Heart left ventricle (tissue), 13 donors: ENCODE results near the gene ADAT1.

ENCODE experiments used
- POLR2A ChIP-seq, 2 donors: fragments of 450-650 bp; IDR thresholded peaks; one replicate each; pipeline ENCODE4 v1.6.1; 2017; ENCODE audit warnings: antibody characterized with exemption in 2 of 2, mild to moderate bottlenecking in 2 of 2, moderate library complexity in 2 of 2
- TF ChIP-seq, protein P1 (sequence below), 12 donors: fragments of 200-600 bp; sonication (generic) in 4 of 12; IDR thresholded peaks; one replicate each; pipeline versions ENCODE4 v1.5.0 to v1.8.0; 2018 to 2022; ENCODE audit warnings: antibody characterized with exemption in 12 of 12, mild to moderate bottlenecking in 5 of 12
- donor health status: ischemic (EF 13 %, LVEDD 7.1; RV severe dilation, severe dysfunction).
- donor health status: DM: no; HTN: yes; CAD: no.
- donor health status: DM: no; HTN: no; CAD: no.
- donor health status: ischemic (EF 25% LVEDD 6.9; RV normal size, moderate dysfunction).
- donor health status: ischemic (EF 25% LVEDD 5.7; RV mildly dilated, moderate dysfunction).
- donor health status: ischemic (EF 35%, LVEDD 5.7; RV mildly dilated, moderate dysfunction).
- donor health status: nonischemic (EF 11% LVEDD 7.7; RV severe dilation, severe dysfunction).
- donor health status: DM: yes; HTN: yes; CAD: no.
- donor health status: PGD.
- donor health status: ischemic (EF 29% LVEDD 5.4; RV normal size, mild dysfunction).
- donor health status: nonischemic (EF 23%, LVEDD 6.1; RV moderate dilation, normal function).

DNA sequence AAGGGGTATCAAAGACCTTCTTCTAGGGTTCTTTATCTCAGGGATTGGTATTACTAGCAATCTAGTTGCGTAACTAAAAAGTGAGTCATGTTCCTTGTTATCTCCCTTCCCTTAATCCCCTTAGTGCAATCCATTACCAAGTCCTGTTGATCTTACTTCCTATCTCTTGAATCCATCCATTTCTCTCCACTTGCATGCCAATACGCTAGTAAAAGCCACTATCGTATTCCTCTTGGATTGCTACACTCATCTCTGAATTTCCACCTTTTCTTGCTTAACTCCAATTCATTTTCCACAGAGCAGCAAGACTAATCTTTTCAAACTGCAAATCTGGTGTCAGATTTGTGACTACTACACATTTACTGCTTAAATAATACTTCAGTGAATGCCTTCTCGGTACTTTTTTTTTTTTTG, 1.8 kb upstream of the ADAT1 start:
- TF ChIP-seq, protein P1, sequence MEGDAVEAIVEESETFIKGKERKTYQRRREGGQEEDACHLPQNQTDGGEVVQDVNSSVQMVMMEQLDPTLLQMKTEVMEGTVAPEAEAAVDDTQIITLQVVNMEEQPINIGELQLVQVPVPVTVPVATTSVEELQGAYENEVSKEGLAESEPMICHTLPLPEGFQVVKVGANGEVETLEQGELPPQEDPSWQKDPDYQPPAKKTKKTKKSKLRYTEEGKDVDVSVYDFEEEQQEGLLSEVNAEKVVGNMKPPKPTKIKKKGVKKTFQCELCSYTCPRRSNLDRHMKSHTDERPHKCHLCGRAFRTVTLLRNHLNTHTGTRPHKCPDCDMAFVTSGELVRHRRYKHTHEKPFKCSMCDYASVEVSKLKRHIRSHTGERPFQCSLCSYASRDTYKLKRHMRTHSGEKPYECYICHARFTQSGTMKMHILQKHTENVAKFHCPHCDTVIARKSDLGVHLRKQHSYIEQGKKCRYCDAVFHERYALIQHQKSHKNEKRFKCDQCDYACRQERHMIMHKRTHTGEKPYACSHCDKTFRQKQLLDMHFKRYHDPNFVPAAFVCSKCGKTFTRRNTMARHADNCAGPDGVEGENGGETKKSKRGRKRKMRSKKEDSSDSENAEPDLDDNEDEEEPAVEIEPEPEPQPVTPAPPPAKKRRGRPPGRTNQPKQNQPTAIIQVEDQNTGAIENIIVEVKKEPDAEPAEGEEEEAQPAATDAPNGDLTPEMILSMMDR (IDR thresholded peaks at IDR 0.05): no peak
- TF ChIP-seq POLR2A (IDR thresholded peaks at IDR 0.05): no peak
